SK-N-SH treated with all-trans-retinoic acid at 6 μM for 48 hours (cell line): ENCODE results near the gene CYTH3.

Source experiments
- ARNTL ChIP-seq: fragments of 450-650 bp; formaldehyde crosslinking; IDR thresholded peaks from 2 replicates; pipeline ENCODE4 v1.5.0; 2020; ENCODE audit warnings: low read depth, mild to moderate bottlenecking, moderate library complexity, borderline replicate concordance
- CREB5 ChIP-seq: fragments of 250-450 bp; sonication (Bioruptor Pico); IDR thresholded peaks from 2 replicates; pipeline ENCODE4 v1.5.1; 2020; ENCODE audit warnings: low read depth, mild to moderate bottlenecking, moderate library complexity
- PATZ1 ChIP-seq: fragments of 250-450 bp; sonication (Bioruptor Pico); IDR thresholded peaks from 2 replicates; pipeline ENCODE4 v1.8.0; 2020; ENCODE audit warnings: mild to moderate bottlenecking, moderate library complexity, borderline replicate concordance
- PPARA ChIP-seq: fragments of 250-450 bp; sonication (Bioruptor Pico); IDR thresholded peaks from 2 replicates; pipeline ENCODE4 v1.5.0; 2020; ENCODE audit warnings: mild to moderate bottlenecking, borderline replicate concordance

- TF ChIP-seq CREB5 (CRISPR knock-in tag) (no peak), PATZ1 (no peak), PPARA (CRISPR knock-in tag) (no peak), ARNTL (CRISPR knock-in tag) (no peak)
These were observed 35.4 kb downstream of the CYTH3 start for GRCh38 chr7:6237011-6237410.
